ENCODE measurements around the gene WFS1. TPM values are rescaled to one million over a fixed set of nuclear protein-coding genes. Genes with fewer than 3 reads are reported as not detected.

WFS1 gene
- total and polyA plus RNA-seq, 2 of the 8 experiments (the other 6 are each of a cell fraction or from before 2014, with no cell fraction given): 29.1 to 43.1 TPM

DNA sequence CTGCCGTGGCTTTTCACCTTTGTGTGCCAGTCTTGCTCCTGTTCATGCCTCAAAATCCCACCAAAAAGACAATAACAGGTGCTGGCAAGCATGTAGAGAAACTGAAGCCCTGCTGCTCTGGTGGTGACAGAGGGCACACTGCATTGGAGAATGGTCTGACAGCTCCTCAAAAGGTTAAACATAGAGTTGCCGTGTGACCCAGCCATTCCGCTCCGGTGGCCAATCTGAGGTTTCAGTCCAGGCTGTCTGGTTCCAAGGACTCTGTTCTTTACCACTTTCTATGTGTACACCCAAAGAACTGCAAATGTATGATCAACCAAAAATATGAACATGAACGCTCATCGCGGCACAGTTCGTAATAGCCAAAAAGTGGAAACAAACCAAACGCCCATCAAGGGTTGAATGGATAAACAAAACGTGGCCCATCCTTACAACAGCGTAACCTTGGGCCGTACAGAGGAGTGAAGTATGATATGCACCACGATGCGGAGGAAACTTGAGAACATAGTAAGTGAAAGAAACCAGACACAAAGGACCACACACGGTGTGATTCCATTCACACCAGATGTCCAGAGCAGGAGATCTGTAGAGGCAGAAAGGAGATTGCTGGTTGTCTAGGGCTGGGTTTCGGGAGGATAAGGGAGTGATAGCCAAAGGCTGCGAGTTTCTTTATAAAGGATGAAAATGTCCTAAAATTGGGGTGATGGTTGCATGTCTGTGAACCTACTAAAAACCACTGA is 33.6 kb upstream of the WFS1 start:
- POLR2A ChIA-PET (ENCODE audit: partially characterized antibody): no interaction called here
- 89% methylated on average over 17 of the region's 17 CpGs; no CpG with 5 or more reads in 1 of the 2 experiments for WGBS, 2 experiments (ENCODE audit: extremely low coverage in 1 of 2, insufficient coverage in 1 of 2, insufficient read length in 1 of 2, insufficient replicate concordance in 2 of 2, low coverage in 1 of 2, low lambda C conversion rate in 2 of 2, missing lambda C conversion rate in 1 of 2)

More for the DNA sequence above, 33.6 kb upstream of the WFS1 start:
- no peak overlapping the region for H2BK12ac ChIP-seq (ENCODE audit: low read depth, low read length)
- H2BK120ac ChIP-seq (replicated peaks; ENCODE audit: low read depth, low read length): no peak overlapping the region
- no peak overlapping the region for H3K9ac ChIP-seq (replicated peaks in 1 of 4; ENCODE audit: extremely low read depth in 1 of 4, low read depth in 3 of 4, low read length in 3 of 4)
- H3K23me2 ChIP-seq (ENCODE audit: low read depth, low read length): peaks cover 2% of the 10 kb centered on the region; the same call in 1 of the 2 replicates
- no peaks in the 10 kb centered on the region for H3K4me1 ChIP-seq (replicated peaks in 1 of 4; ENCODE audit: control insufficient read depth in 3 of 4, insufficient read depth in 4 of 4, low read length in 3 of 4)
- H3K27ac ChIP-seq (ENCODE audit: low read depth, low read length): no peak overlapping the region
- H2BK5ac ChIP-seq (ENCODE audit: low read depth, low read length): no peak overlapping the region
- H4K8ac ChIP-seq (ENCODE audit: extremely low read depth, insufficient read depth, low read length): no peak overlapping the region
- no peak overlapping the region for H3K4ac ChIP-seq (replicated peaks; ENCODE audit: insufficient read length, low read depth, low read length)
- no peak overlapping the region for H3K18ac ChIP-seq (ENCODE audit: extremely low read depth, low read length)
- H3K79me2 ChIP-seq (ENCODE audit: control insufficient read depth in 1 of 2, insufficient read depth in 2 of 2, low read length in 2 of 2): no peaks in the 10 kb centered on the region
- H2BK15ac ChIP-seq (ENCODE audit: low read length): no peak overlapping the region
- H3K9me3 ChIP-seq (ENCODE audit: insufficient read depth in 2 of 2, low read depth in 1 of 2, low read length in 1 of 2): no peaks in the 10 kb centered on the region
- CTCF ChIA-PET (ENCODE audit: partially characterized antibody): interaction anchor here (0.8 to 1.1 kb wide), 3 partner anchors 11 to 95 kb away, joined by 3 to 5 read pairs (median 3); no protein-coding TSS in a partner anchor
- H4K5ac ChIP-seq (ENCODE audit: insufficient read length, low read depth, low read length): no peak overlapping the region
- no peak overlapping the region for H2AFZ ChIP-seq (ENCODE audit: low read length)
- no peak overlapping the region for H2BK20ac ChIP-seq (ENCODE audit: low read length)
- H3K56ac ChIP-seq (replicated peaks; ENCODE audit: insufficient read length, low read depth, low read length): no peak overlapping the region
- H3K14ac ChIP-seq (ENCODE audit: insufficient read length): no peak overlapping the region
- no peaks in the 10 kb centered on the region for H3K36me3 ChIP-seq (ENCODE audit: control insufficient read depth in 2 of 4, insufficient read depth in 4 of 4, low read length in 3 of 4)
- H3K79me1 ChIP-seq (ENCODE audit: low read depth, low read length): no peaks in the 10 kb centered on the region
- H3K4me2 ChIP-seq (ENCODE audit: insufficient read depth in 1 of 2, low read depth in 2 of 2, low read length in 2 of 2): no peak overlapping the region
- no peaks in the 10 kb centered on the region for H4K20me1 ChIP-seq (replicated peaks in 1 of 2; ENCODE audit: control insufficient read depth in 1 of 2, insufficient read depth in 2 of 2, low read length in 2 of 2)
- TF ChIP-seq SIN3A (conservative IDR thresholded peaks at IDR 0.05 in 1 of 2, IDR thresholded peaks at IDR 0.05 in 1 of 2; ENCODE audit: low read depth in 1 of 2, low read length in 2 of 2) (no peak), CBX5 (IDR thresholded peaks at IDR 0.05; ENCODE audit: low read depth, low read length) (no peak), JUN (IDR thresholded peaks at IDR 0.05; ENCODE audit: low read depth, low read length) (no peak)
- no peak overlapping the region for H3K23ac ChIP-seq (ENCODE audit: insufficient read length)
- H3K27me3 ChIP-seq (replicated peaks in 1 of 4; ENCODE audit: control insufficient read depth in 3 of 4, extremely low read depth in 1 of 4, insufficient read depth in 3 of 4, low read length in 3 of 4): no peaks in the 10 kb centered on the region
- H2AK5ac ChIP-seq (ENCODE audit: low read depth, low read length): no peak overlapping the region
- FAIRE-seq (no peak), DNase-seq (ENCODE audit: low read depth in 1 of 2, low spot score in 2 of 2) (no peak)
- no peak overlapping the region for H3K4me3 ChIP-seq (ENCODE audit: extremely low read depth in 1 of 4, insufficient read depth in 2 of 4, low read depth in 3 of 4, low read length in 4 of 4)
- H4K91ac ChIP-seq (replicated peaks; ENCODE audit: insufficient read length, low read length): no peak overlapping the region
